Prostate gland (tissue), 2 donors: ENCODE results near the gene ANKS1B.

Experiments
- CTCF ChIP-seq, 4 experiments: fragments of 200-600 bp in 2 of 4; fragments of 450-650 bp in 2 of 4; sonication (generic) in 2 of 4; IDR thresholded peaks; 1 replicate in 3 of 4; 2 replicates in 1 of 4; pipeline ENCODE4 v1.5.1; 2016 to 2019; ENCODE audit warnings: antibody characterized with exemption in 4 of 4, mild to moderate bottlenecking in 2 of 4, moderate library complexity in 2 of 4
- POLR2A ChIP-seq: fragments of 450-650 bp; IDR thresholded peaks from one replicate; pipeline ENCODE4 v1.6.1; 2016; ENCODE audit warnings: antibody characterized with exemption, mild to moderate bottlenecking
- POLR2AphosphoS5 ChIP-seq: sonication (generic); formaldehyde crosslinking; IDR thresholded peaks from one replicate; pipeline ENCODE4 v1.6.1; 2017; ENCODE audit warnings: antibody characterized with exemption

GRCh38 chr12:99549196-99549595 is 435.5 kb downstream of the ANKS1B start:
- TF ChIP-seq POLR2A (no peak), CTCF (IDR thresholded peaks at IDR 0.05) (no peak), POLR2AphosphoS5 (no peak)
